COLO668 (cell line): Measurements from ENCODE around the gene ARFGAP3.
"Not testable (repeated sequence)": the region's sequence is repeated elsewhere in the genome, so short reads cannot be mapped to it uniquely, and the experiment has no call there.

ENCODE experiments used
- DNase-seq: peaks from one replicate; lab custom pipeline; 2025; ENCODE audit not compliant: unreplicated experiment; lab: John Stamatoyannopoulos, UW

Gene ARFGAP3

GRCh38 chr22:42799061-42799460 lies 58.0 kb downstream of the ARFGAP3 start:
- DNase-seq, result no peak

DNA sequence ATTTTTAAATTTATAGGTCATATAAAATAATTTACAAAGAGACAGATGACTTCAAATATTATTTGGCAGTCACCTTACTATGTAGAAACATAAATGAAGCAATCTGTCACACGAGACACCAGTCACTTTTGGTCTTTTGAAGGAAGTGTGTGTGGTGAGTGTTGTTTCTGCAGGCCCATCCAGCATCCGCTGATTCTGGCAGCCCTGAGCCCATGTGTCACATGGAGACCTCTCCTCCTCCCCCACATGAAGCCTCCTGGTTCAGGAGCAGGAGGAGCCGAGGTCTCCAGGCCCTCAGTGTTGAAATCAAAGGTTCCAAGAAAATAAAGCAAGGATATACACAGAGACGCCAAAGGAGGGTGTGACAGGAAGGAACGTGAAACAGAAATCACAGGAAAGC lies 60.1 kb downstream of the ARFGAP3 start:
- no peak for DNase-seq

GRCh38 chr22:42796081-42796480 lies 61.0 kb downstream of the ARFGAP3 start:
- DNase-seq, result no peak

GRCh38 chr22:42794551-42795510 lies 62.2 kb downstream of the ARFGAP3 start:
- DNase-seq, result no peak

GRCh38 chr22:42793848-42794405 lies 63.1 kb downstream of the ARFGAP3 start:
- DNase-seq, result no peak

- DNase-seq, result no peak
These were observed 63.9 kb downstream of the ARFGAP3 start for GRCh38 chr22:42792909-42793847.

- no peak for DNase-seq
These were observed 64.6 kb downstream of the ARFGAP3 start for GRCh38 chr22:42792453-42792908.

DNA sequence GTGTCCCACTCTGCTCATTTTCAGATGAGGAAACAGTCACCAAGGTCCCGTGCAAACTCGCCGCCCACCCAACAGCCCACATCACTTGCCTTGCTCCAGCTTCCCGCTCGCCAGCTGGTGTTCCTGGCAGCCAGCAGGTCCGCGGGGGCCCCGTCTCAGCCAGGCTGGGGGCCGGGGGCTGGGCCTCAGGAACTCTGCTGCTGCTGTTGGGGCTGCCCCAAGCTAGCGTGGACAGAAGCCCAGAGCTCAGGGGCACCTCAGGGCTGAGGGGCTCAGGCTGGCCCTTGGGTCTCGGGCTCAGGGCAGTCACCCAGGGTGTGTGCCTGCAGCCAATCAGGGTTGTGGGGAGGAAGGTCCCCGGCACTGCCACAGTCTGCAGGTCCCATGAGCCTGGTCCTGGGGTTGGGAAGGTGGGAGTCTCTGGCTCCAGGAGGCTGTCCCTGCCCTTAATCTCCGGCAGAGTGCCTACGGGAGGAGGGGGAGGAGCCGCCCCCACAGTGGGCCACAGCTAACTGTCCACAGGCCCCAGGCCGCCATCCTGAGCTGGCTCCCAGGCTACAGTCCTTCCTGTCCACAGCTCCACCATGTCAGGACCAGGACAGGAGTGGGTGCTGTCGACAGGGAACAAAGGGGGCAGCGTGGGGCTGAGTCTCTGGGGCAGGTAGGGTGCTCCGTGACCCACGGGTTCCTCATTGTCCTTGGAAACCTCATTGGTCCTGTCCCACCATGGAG lies 65.2 kb downstream of the ARFGAP3 start:
- DNase-seq, result no peak

- DNase-seq, result no peak
These were observed 68.6 kb downstream of the ARFGAP3 start for GRCh38 chr22:42788466-42788865.

DNA sequence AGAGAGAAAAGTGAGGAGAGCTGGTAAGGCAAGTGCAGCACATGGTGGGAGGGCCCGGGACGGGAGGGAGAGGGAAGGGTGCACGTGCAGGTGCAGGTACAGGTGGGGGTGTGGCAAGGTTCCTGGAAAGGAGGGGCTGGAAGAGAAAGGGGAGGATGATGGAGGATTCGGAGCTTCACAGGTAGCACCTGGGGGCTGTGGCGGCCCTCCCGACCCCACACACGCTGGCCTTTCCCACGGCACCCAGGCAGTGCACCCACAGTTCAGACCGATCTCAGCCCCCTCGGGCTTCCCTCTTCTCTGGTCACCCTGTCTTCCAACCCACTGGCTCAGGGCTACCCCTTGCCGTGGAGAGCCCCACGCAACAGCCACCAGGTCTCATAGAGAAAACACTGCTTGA lies 69.1 kb downstream of the ARFGAP3 start:
- no peak for DNase-seq

- no peak for DNase-seq
These were observed 69.7 kb downstream of the ARFGAP3 start for GRCh38 chr22:42787357-42787736.

- no peak for DNase-seq
These were observed 70.3 kb downstream of the ARFGAP3 start for GRCh38 chr22:42786606-42787356.

DNA sequence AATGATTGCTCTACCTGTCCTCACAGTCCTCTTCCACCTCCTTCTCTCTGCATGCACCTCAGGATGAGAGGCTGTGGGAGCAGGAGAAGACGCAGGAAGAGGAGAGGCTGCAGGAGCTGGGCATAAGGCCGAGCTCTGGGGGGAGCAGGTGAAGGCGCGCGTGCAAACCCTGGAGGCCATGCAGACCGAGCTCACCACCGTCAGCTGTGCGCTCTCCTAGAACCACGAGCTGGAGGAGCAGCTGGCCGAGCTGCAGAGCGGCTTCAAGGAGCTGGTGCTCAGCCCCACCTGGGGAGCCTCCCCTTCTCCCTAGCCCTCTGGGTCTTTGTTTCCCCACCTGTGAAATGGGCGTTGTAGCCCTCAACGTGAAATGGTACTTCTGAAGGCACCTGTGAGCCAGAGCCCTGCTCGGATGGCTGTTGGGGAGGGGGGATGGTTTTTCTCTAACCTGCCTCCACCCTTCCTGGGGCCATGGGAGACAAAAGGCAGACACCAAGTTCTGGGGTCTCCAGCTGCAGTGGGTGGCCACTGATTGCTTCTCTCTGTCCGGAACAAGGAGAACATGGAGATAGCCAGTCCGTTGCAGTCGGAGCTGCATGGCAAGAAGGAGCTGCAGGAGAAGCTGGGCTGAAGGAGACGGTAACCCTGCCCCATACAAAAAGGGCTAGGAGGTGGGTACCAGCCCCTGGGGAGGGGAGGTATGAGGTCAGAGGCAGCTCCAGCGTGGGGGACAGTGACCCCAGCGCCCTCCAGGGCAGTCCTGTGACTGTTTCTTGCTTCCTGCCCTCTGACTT lies 71.2 kb downstream of the ARFGAP3 start:
- no peak for DNase-seq

DNA sequence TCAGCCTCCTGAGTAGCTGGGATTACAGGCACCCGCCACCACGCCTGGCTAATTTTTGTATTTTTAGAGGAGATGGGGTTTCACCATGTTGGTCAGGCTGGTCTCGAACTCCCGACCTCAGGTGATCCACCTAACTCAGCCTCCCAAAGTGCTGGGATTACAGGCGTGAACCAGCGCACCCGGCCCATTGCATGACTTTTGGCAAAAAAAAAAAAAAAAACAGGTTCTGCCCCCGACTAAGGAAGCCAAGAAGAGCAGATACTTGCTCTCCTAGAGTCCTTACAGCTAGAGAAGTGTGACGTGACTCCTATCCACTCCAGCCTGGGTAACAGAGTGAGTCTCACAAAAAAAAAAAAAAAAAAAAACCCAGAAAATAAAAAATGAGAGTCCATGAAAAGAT lies 74.8 kb downstream of the ARFGAP3 start:
- DNase-seq, result not testable (repeated sequence)

DNA sequence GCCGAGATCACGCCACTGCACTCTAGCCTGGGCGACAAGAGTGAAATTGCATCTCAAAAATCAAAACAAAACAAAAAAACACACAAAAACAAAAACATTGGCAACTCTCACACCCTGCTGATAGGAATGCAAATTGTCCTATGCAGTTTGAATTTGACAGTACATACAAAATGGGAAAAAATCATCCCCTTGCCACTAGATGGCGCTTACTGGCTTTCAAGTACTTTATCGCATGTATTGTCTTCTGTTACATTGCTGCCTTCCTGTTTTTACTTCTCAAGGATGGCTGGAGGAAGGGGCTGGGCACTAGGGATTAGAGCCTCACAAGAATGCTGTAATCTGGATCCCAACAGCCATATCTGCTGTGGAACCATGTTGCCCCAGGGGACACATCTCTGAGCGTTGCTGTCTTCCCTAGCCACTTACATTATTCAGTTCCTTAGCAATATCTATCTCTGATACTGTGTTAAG lies 77.0 kb downstream of the ARFGAP3 start:
- peak; percentile 66 for DNase-seq

DNA sequence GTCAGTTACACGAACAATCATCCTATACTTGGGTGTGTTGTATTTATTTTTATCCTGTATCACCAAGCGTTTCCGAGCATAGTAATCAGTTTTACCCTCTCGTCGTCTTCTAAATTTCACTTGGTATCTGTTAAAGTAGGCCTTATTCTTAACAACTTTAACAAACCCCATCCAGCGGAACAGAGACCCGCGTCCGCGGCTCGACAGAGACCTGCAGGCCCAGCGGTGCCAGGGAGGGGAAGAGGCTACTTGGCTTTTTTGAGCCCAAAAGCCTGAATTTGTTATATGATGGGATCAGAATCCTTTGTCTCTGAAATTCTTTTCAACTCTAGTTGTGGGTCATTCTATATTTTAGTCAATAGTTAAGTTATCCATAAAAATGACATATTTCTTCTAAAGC lies 79.9 kb downstream of the ARFGAP3 start:
- no peak for DNase-seq

GRCh38 chr22:42773167-42773566 lies 83.9 kb downstream of the ARFGAP3 start:
- DNase-seq, result peak; percentile 35

DNA sequence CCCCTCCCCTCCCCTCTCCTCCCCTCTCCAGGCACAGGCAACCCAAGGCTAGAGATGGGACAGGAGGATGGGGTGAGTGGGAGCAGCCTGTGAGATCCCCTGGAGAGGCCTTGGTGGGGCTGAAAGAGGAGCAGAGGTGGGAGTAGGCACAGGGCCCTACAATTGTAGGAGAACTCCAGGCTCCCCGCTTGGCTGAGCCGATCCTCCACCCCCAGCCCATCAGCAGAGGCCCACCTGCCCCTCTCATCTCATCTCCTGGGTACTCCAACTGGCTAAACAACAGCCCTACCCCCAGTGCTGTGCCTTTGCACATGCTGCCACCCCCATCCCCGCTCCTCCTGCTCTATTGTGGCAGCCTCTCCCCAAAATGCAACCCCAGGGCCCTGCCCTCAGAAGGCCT lies 84.4 kb downstream of the ARFGAP3 start:
- no peak for DNase-seq
